Measurements from ENCODE around the gene MARCHF2. TPM values are rescaled to one million over a fixed set of nuclear protein-coding genes. Genes with fewer than 3 reads are reported as not detected.

MARCHF2 gene
- total and polyA plus RNA-seq, 2 donors (not counting 1 experiment from before 2014, with no cell fraction given), result 22.9 to 52.6 TPM

DNA sequence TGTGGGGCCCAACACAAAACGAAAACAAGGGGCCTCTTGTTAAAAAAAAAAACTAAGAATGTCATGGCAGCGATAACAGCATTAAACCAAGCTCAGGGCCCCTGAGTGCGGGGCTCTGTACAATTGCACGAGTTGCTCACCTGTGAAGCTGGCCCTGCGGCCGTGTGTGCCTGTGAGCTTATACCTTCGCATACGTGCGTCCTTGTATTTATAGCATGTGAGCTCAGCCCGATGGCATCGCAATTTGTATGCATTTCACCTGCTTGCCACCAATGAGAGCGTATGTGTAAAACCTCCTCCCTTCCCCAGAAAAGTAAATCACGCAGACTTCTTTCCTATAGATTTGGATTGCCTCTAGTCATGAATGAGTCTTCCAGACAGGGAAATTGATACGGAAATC lies 48.8 kb downstream of the MARCHF2 start:
- Mint-ChIP-seq H3K27ac (no peak overlapping the region), H3K4me1 (peaks cover 49% of the 10 kb centered on the region)

GRCh38 chr19:8462571-8462970 lies 49.5 kb downstream of the MARCHF2 start:
- Mint-ChIP-seq H3K4me1 (peaks cover 44% of the 10 kb centered on the region), H3K9me3 (ENCODE audit: insufficient read depth) (no peaks in the 10 kb centered on the region), H3K27ac (no peak overlapping the region), H3K27me3 (no peaks in the 10 kb centered on the region), H3K4me3 (no peak overlapping the region)
- no peak overlapping the region for H2AFZ ChIP-seq (ENCODE audit: insufficient read depth, low read depth, low read length, poor library complexity, severe bottlenecking)
- peaks cover 10 to 13% of the 10 kb centered on the region in 2 donors for H3K4me1 ChIP-seq (ENCODE audit: control insufficient read depth in 2 of 2, insufficient read depth in 2 of 2, low read length in 2 of 2)
- no peak for ATAC-seq (ENCODE audit: low read depth)
- H3K27me3 ChIP-seq (replicated peaks in 1 of 4; ENCODE audit: control extremely low read depth in 1 of 4, control insufficient read depth in 3 of 4, insufficient read depth in 4 of 4, low read length in 3 of 4), result no peaks in the 10 kb centered on the region
- peaks cover 96% of the 10 kb centered on the region for H3K79me2 ChIP-seq (ENCODE audit: control insufficient read depth, insufficient read depth, low read length)
- 92% methylated on average over 5 of the region's 5 CpGs for WGBS (ENCODE audit: insufficient coverage)
- H3K9ac ChIP-seq (ENCODE audit: low read length), result no peak overlapping the region
- H3K27ac ChIP-seq (ENCODE audit: low read length in 2 of 2), result no peak overlapping the region
- no peak overlapping the region for H3K4me2 ChIP-seq (replicated peaks; ENCODE audit: low read depth, low read length, poor library complexity, severe bottlenecking)
- no peaks in the 10 kb centered on the region for H3K9me3 ChIP-seq (ENCODE audit: control extremely low read depth in 1 of 3, control insufficient read depth in 2 of 3, insufficient read depth in 1 of 3, low read length in 2 of 3)
- ChIA-PET CTCF (interaction anchor here (0.9 to 1.9 kb wide), 3 partner anchors 15 to 116 kb away, joined by 3 to 5 read pairs (median 4); no protein-coding TSS in a partner anchor), POLR2A (no interaction called here)
- TF ChIP-seq CTCF (IDR thresholded peaks at IDR 0.05), result no peak
- TF ChIP-seq EZH2 (IDR thresholded peaks at IDR 0.05; ENCODE audit: borderline replicate concordance, insufficient read depth, low read depth, low read length, poor library complexity, severe bottlenecking), result no peak
- peaks cover 86% of the 10 kb centered on the region for H4K20me1 ChIP-seq (ENCODE audit: control insufficient read depth, insufficient read depth, low read length, poor library complexity, severe bottlenecking)
- intact Hi-C loops (cut with micrococcal nuclease), result no loop called here
- peaks cover 11 to 77% of the 10 kb centered on the region in 2 experiments for H3K36me3 ChIP-seq (replicated peaks in 1 of 2; ENCODE audit: control extremely low read depth in 1 of 2, control insufficient read depth in 1 of 2, extremely low read depth in 1 of 2, insufficient read depth in 2 of 2, low read length in 1 of 2)
- H3K4me3 ChIP-seq (ENCODE audit: control extremely low read depth in 1 of 5, extremely low read depth in 1 of 5, insufficient read depth in 1 of 5, low read depth in 2 of 5, low read length in 4 of 5), result no peak overlapping the region
- DNase-seq, result no peak

More for the DNA sequence above, 48.8 kb downstream of the MARCHF2 start:
- Mint-ChIP-seq H3K9me3 (ENCODE audit: insufficient read depth) (no peaks in the 10 kb centered on the region), H3K4me3 (no peak overlapping the region), H3K27me3 (no peaks in the 10 kb centered on the region)
- Histone ChIP-seq H3K4me2 (replicated peaks; ENCODE audit: low read depth, low read length, poor library complexity, severe bottlenecking) (no peak overlapping the region), H3K4me3 (ENCODE audit: control extremely low read depth in 1 of 5, extremely low read depth in 1 of 5, insufficient read depth in 1 of 5, low read depth in 2 of 5, low read length in 4 of 5) (no peak overlapping the region), H3K27me3 (replicated peaks in 1 of 4; ENCODE audit: control extremely low read depth in 1 of 4, control insufficient read depth in 3 of 4, insufficient read depth in 4 of 4, low read length in 3 of 4) (no peaks in the 10 kb centered on the region), H4K20me1 (ENCODE audit: control insufficient read depth, insufficient read depth, low read length, poor library complexity, severe bottlenecking) (peaks cover 93% of the 10 kb centered on the region), H3K4me1 (ENCODE audit: control insufficient read depth in 2 of 2, insufficient read depth in 2 of 2, low read length in 2 of 2) (peaks cover 11 to 13% of the 10 kb centered on the region in 2 donors), H2AFZ (ENCODE audit: insufficient read depth, low read depth, low read length, poor library complexity, severe bottlenecking) (no peak overlapping the region), H3K79me2 (ENCODE audit: control insufficient read depth, insufficient read depth, low read length) (peaks cover 96% of the 10 kb centered on the region), H3K9me3 (ENCODE audit: control extremely low read depth in 1 of 3, control insufficient read depth in 2 of 3, insufficient read depth in 1 of 3, low read length in 2 of 3) (no peaks in the 10 kb centered on the region), H3K9ac (ENCODE audit: low read length) (no peak overlapping the region), H3K27ac (ENCODE audit: low read length in 2 of 2) (no peak overlapping the region), H3K36me3 (replicated peaks in 1 of 2; ENCODE audit: control extremely low read depth in 1 of 2, control insufficient read depth in 1 of 2, extremely low read depth in 1 of 2, insufficient read depth in 2 of 2, low read length in 1 of 2) (peaks cover 7 to 77% of the 10 kb centered on the region in 2 experiments)
- ChIA-PET CTCF (interaction anchor here (1.1 to 1.9 kb wide), 2 partner anchors 14 to 117 kb away, joined by 4 to 5 read pairs; no protein-coding TSS in a partner anchor), POLR2A (interaction anchor here (0.6 kb wide), 1 partner anchor 51 kb away, joined by 3 read pairs; no protein-coding TSS in a partner anchor)
- WGBS (ENCODE audit: insufficient coverage), result 99% methylated on average over 11 of the region's 14 CpGs
- DNase-seq, result no peak
- intact Hi-C loops (cut with micrococcal nuclease), result no loop called here
- TF ChIP-seq CTCF (IDR thresholded peaks at IDR 0.05) (no peak), EZH2 (IDR thresholded peaks at IDR 0.05; ENCODE audit: borderline replicate concordance, insufficient read depth, low read depth, low read length, poor library complexity, severe bottlenecking) (no peak)
- ATAC-seq (ENCODE audit: low read depth), result no peak
